Transverse colon (tissue), 4 donors: ENCODE results near the gene PATE4.

Source experiments
- CTCF ChIP-seq, 5 experiments: fragments of 200-600 bp in 3 of 5; fragments of 450-650 bp in 2 of 5; sonication (generic) in 3 of 5; IDR thresholded peaks; 1 replicate in 2 of 5; 2 replicates in 3 of 5; pipeline ENCODE4 v1.5.1; 2016 to 2017; ENCODE audit warnings: antibody characterized with exemption in 5 of 5, inconsistent platforms in 3 of 5, mild to moderate bottlenecking in 2 of 5, moderate library complexity in 1 of 5
- EP300 ChIP-seq: sonication (generic); formaldehyde crosslinking; IDR thresholded peaks from one replicate; pipeline ENCODE4 v1.6.1; 2017; ENCODE audit warnings: antibody characterized with exemption, low read depth
- POLR2A ChIP-seq: fragments of 450-650 bp; IDR thresholded peaks from one replicate; pipeline ENCODE4 v1.6.1; 2016; ENCODE audit warnings: antibody characterized with exemption, mild to moderate bottlenecking, moderate library complexity
- POLR2AphosphoS5 ChIP-seq, 3 donors: sonication (generic); formaldehyde crosslinking; IDR thresholded peaks; one replicate each; pipeline ENCODE4 v1.6.1; 2016; ENCODE audit warnings: antibody characterized with exemption in 3 of 3

- TF ChIP-seq EP300: no peak
- TF ChIP-seq CTCF (IDR thresholded peaks at IDR 0.05): no peak
- no peak for TF ChIP-seq POLR2AphosphoS5 (IDR thresholded peaks at IDR 0.05)
- no peak for TF ChIP-seq POLR2A
These were observed 30.7 kb upstream of the PATE4 start for GRCh38 chr11:125802387-125802786.
